GM18951 (cell line): ENCODE data around the gene RPE.

Source experiments
- POLR2A ChIP-seq: IDR thresholded peaks from 4 replicates; pipeline ENCODE4 v1.6.1; 2011; ENCODE audit warnings: mild to moderate bottlenecking; ENCODE audit not compliant: insufficient read length, insufficient read depth; ENCODE audit errors: extremely low read depth
- in situ Hi-C: fragments of 300-500 bp; cut with MboI; formaldehyde crosslinking; loops from one replicate; pipeline ENCODE4 v1.12.0; 2022; ENCODE audit warnings: low sequenced_read_pairs, mixed read lengths, inconsistent platforms; ENCODE audit not compliant: unreplicated experiment

The RPE gene

DNA sequence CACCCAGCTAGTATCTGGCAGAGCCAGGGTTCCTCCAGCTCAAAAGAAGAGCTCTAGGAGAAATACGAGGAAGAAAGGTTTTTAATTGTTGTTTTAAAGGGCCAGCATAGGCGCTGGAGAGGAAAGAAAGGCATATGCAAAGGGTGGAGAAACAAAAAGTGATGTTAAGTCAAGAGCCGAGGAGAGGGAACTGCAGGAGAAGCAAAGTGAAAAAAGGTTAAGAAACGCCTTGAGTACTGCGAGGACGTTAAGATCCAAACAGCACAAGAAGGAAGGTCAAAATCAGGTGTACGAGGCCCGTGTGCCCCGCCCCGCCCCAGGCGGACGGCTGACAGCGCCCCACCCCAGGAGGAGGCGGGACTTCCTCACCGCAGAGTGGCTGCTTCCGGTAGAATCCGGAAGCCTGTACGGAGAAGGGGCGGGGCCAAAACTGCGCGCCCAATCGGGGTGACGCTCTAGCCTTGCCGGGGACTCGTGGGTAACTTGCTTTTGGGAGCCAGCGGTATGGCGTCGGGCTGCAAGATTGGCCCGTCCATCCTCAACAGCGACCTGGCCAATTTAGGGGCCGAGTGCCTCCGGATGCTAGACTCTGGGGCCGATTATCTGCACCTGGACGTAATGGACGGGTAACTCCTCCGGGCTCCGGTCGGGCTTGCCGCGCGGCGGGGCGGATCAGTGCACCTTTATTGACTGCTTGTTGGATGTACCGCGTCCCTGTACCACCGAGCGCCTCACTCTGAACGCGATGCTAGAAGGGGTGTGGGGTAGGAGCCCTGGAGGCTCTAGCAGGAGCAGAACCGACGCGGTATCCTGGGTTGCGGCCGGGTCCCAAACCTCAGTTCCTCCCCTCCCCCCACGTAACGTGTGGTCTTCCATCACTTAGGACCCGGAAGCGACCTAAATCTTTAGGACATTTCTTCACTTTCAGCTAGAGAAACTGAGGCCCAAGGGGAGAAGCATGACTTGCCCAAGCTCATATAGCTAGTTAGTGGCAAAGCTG, at the start of gene RPE:
TSS of gene RPE (plus strand) at position 481 of the 1,000 bp plus-strand sequence. CDS start at position 505, 24 bp downstream.
- TF ChIP-seq POLR2A: peak; percentile 81
- in situ Hi-C loops: no loop called here

DNA sequence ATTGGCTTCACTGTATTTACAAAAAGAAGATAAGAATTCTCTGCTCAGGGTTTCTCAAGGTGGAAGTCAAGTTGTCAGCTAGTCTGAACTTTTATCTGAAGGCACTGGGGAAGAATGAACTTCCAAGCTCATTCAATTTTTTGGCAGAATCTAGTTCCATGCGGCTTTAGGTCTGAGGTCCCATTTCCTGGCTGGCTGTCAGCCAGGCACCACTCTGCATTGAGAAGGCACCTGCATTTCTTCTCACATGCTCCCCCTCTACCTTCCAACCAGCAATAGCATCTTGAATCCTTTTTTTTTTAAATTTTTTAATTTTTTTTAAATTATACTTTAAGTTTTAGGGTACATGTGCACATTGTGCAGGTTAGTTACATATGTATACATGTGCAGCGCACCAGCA, 46.2 kb upstream of the RPE start:
- in situ Hi-C loops: no loop called here

DNA sequence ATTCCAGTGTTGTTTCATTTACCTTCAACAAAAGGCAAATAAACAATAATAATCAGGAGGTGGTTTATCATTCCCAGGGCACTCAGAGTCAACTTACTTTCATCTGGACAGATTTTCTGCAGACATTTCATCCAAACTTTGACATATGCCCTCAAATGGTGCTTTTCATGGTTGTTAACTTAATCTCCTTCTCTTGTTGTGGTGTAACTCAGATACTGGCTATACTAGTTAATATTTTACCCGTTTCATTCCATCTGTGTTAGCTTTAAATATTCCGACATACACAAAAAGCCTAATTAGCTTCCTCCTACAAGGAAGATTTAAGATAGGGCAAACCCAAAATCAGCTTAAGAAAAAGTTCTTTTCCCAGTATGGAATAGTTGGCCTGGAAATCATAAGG, 44.4 kb upstream of the RPE start:
- in situ Hi-C loops: no loop called here
- TF ChIP-seq POLR2A: no peak

More for the DNA sequence above, 46.2 kb upstream of the RPE start:
- no peak for TF ChIP-seq POLR2A

DNA sequence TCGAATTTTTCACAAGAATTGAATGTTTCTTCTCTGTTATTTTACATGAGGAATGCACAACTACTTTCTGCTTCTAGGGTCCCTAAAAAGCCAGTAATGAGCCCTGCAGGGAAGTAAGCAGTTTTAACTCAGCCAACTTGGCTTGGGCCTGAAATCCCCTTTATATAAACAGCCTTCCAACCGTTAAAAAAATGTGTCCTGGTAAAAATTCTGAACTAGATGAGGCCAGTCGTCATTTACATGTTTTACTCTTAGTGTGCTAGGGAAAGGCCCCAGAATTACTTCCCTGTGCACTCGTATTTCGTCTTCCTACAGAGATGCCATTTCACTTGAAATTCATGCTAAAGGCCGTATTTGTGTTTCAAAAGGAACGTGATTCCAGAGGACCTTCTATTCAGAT, 42.4 kb upstream of the RPE start:
- in situ Hi-C loops: no loop called here

DNA sequence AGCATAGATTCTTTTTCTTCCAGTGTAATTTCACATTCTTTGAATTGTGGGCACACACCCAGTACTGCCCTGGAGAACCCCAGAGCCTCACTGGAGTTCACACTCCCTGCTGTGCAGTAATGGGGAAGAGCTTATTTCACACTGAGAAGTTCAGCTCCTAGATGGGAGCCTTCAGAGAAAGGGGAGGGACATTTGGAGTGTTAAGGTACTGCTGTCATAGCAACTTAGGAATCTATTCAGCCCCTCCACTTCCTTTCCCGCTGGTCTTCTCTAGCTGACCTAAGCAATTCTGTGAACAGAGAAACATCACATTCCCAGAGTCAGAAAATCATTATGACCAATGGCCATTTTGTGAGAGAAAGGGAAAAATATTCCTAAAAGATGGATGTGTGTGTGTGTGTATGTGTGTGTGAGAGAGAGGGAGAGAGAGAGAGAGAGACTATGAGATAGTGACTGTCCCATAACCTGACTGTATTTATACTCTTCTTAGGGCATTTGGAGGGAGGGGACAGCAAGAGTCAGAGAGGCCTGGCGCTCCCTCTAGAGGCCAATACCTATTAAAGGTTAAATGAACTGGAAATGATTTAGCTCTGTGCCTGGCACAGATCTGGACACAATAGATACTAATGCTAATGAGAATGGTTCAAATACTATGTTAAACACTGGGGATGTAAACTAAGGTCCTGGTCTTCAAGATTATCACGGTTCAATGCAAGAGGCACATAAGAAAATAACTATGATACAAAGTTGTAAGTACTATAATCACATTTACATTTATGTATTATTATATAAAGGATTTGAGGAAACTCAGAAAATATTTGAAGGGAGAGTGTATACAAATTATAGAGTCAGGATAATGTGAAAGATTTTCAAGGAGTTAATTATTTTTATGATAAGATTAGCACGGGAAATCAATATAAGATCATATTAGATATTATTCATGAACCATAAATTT, 41.5 kb upstream of the RPE start:
- TF ChIP-seq POLR2A: no peak
- in situ Hi-C loops: no loop called here

More for the DNA sequence above, 42.4 kb upstream of the RPE start:
- TF ChIP-seq POLR2A: no peak

DNA sequence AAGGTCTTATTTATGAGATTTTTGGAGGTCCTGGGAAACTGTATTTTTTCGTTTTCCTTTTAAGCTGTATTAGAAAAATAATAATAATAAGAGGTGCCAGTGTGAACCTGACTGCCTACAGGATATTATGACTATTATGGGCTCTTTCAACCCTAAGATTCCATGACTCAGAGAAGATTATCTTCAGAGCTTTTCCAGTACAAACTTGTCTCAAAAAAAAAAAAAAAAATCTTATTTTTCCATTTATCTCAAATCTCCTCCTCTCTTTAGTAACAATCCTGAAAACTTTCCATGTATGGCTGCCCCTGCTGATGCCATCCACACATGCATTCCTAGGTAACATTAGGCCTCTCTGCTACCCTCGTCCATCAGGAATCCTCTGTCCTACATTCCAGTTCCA, 36.7 kb upstream of the RPE start:
- TF ChIP-seq POLR2A: no peak
- in situ Hi-C loops: no loop called here

DNA sequence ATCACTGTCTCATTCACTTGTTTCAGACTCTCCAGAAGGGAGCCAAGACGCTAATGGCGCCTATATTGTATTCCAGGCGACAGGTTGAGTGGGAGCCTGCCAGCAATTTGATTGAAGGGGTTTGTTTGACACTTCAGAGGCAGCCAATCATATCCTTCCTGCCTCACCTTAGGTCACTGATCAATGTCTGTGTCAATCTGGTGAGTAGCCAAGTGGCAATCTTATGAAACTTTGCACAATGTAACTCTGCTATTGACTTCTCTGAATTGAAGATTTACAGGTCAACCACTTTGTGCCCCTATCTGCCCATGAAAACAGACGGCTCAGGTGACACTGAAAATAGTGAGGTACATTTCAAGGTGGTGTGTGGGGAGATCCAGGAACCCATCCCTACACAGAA, 32.7 kb upstream of the RPE start:
- no peak for TF ChIP-seq POLR2A
- in situ Hi-C loops: no loop called here

DNA sequence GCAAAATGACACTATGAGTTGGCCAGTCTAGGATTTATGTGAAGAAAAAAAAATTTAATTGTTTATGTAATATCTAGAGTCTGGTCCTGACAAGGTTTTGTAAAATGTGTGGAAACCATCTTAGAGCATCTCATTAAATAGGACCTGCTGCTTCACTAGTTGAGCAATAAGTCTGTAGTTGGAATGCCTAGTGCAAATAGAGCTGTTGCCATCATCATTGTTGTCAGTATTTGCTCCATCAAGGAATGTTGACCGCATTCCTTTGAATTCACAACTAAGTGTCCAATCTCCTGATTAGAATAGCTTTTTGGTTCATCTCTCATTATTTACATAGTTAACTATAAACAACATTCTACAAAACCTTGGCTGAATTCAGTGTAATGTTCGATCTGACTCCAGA, 32.2 kb upstream of the RPE start:
- TF ChIP-seq POLR2A: no peak
- in situ Hi-C loops: no loop called here

DNA sequence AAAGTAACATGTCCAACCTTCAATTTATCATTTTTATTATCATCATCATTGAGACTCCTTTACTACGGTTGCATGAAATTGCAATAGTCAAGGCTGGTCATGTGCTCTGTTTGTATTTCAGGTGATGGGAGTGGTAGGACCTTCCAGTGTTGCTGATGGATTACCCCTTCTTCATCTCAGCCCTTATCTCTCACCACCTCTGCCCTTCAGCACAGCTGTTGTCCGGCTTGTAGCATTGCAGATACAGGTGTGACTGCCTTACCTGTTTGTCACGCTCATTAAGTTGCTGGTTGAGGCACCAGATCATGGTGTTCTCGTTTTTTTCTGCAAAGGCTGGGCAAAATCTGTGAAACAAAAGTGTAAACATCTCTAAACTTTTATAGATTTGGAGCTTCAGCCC, 31.7 kb upstream of the RPE start:
- TF ChIP-seq POLR2A: no peak
- in situ Hi-C loops: no loop called here

DNA sequence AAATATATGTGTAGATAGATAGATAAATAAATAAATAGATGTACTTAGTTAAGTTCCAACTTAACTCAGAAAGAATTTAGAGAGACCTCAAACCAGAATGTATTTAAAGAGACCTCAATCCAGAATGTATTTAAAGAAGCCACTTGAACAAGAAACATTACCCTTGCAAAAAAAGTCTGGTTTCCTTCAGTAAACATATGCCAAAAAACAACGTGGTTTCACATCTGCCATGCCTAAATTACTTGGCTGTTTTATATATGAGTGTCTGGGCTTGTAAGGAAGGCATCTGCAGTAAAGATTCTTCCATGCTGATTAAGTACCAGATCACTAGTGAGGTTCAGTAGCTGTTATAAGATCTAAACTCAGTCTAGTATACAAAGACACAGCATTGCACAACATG, 29.1 kb upstream of the RPE start:
- no peak for TF ChIP-seq POLR2A
- in situ Hi-C loops: no loop called here

DNA sequence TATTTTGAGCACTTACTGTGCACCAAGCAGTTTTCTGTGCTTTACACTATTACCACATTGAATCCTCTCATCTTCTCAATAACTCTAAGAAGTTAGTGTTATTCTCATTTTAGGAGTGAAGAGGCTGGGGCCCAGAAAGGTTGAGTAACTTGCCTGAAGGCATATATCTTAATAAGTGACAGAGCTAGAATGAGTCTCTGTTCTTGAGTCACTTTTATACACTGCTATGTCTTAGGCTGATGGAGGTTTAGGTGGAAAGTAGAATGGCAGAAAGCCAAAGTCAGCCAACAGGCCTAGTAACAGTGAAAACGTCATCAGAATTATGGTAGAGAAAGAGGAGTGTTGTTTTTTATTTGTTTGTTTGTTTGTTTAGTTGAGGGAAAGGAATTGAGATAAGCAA, 27.9 kb upstream of the RPE start:
- no peak for TF ChIP-seq POLR2A
- in situ Hi-C loops: no loop called here

DNA sequence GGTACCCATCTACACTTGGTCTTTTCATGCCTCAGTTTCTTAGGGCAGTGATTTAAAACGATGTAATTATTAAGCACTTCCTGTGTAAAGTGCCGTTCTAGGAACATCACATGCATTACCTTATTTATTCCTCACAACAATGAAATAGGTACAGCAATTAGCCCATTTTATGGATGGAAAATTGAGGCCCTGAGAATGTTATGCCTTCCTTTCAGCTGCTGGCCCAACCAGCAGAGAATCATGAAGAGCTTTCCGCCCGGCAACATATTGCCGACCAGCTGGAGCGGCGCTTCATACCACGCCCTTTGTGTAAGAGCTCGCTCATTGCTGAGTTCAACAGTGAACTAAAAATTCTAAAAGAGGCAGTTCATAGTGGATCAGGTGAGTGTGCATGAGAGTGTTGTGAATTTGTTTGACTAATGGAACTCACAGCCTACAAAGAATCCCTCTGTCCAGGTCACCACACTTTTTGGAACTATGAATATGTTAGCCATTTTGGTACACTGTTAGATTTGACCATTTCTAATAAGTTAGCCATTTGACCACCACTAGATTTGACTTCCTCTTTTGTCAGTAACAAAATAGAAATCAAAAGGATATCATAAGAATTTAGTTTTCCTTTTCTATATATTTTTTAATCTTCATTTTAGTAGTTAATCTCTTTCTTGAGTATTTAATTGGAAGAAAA, 25.6 kb upstream of the RPE start:
- in situ Hi-C loops: loop anchor here (5.0 kb wide), 1 partner anchor 220 kb away; no protein-coding TSS in a partner anchor
- TF ChIP-seq POLR2A: no peak
